ENCODE measurements around the gene ZNF385A. TPM values are rescaled to one million over a fixed set of nuclear protein-coding genes. Genes with fewer than 3 reads are reported as not detected.

Gene ZNF385A
- total RNA-seq, 1 experiment from 2014 or later = 5.7 TPM

- no peak overlapping the region for H3K4ac ChIP-seq (ENCODE audit: low read depth, low read length)
- WGBS (ENCODE audit: extremely low coverage, insufficient read length, low lambda C conversion rate) = no CpG with 5 or more reads among the region's 7 CpGs
- no peak overlapping the region for H2BK15ac ChIP-seq (ENCODE audit: low read depth, low read length)
- H3K27me3 Mint-ChIP-seq (ENCODE audit: low read depth) = no peaks in the 10 kb centered on the region
- no peaks in the 10 kb centered on the region for H3K9me3 Mint-ChIP-seq
- H2BK5ac ChIP-seq (ENCODE audit: insufficient read length, low read length) = no peak overlapping the region
- H3K56ac ChIP-seq (ENCODE audit: insufficient read length, low read depth, low read length) = no peak overlapping the region
- H2BK120ac ChIP-seq (ENCODE audit: low read depth, low read length, poor library complexity, severe bottlenecking) = no peak overlapping the region
- H3K4me1 Mint-ChIP-seq = peaks cover 2 to 3% of the 10 kb centered on the region in 2 experiments; a peak in 2 of 4 replicates
- H3K23ac ChIP-seq (ENCODE audit: insufficient read length, low read depth, low read length) = no peak overlapping the region
- no peak overlapping the region; a peak in 1 of 7 replicates for H3K27ac Mint-ChIP-seq
- no peak overlapping the region for H2AK5ac ChIP-seq (ENCODE audit: insufficient read length, low read length)
- no peak for TF ChIP-seq CTCF (conservative IDR thresholded peaks at IDR 0.05)
- H4K8ac ChIP-seq (replicated peaks; ENCODE audit: insufficient read length, low read depth, low read length) = no peak overlapping the region
- DNase-seq = no peak
- no peaks in the 10 kb centered on the region for H3K4me1 ChIP-seq (ENCODE audit: insufficient read depth, low read length)
- no peak overlapping the region for H3K14ac ChIP-seq (ENCODE audit: insufficient read depth, low read length)
- no peak overlapping the region for H2BK12ac ChIP-seq (ENCODE audit: insufficient read length, low read depth, low read length)
- H3K9ac ChIP-seq (ENCODE audit: extremely low read depth, insufficient read length, low read length) = no peak overlapping the region
- H3K4me2 ChIP-seq (ENCODE audit: insufficient read depth, insufficient read length, low read length) = no peak overlapping the region
- no peak overlapping the region for H2AFZ ChIP-seq (ENCODE audit: low read length)
- no peak overlapping the region for H4K5ac ChIP-seq (ENCODE audit: insufficient read length, low read depth, low read length)
- H3K36me3 Mint-ChIP-seq (ENCODE audit: insufficient read depth in 1 of 3, low read depth in 3 of 3) = peaks cover 25 to 49% (median 39%) of the 10 kb centered on the region in 3 experiments; a peak in 6 of 7 replicates
- no peaks in the 10 kb centered on the region for H4K20me1 ChIP-seq (ENCODE audit: control insufficient read depth, insufficient read depth, insufficient read length)
- no peak overlapping the region for H4K91ac ChIP-seq (ENCODE audit: insufficient read length, low read depth, low read length)
- no peak overlapping the region for H3K27ac ChIP-seq (ENCODE audit: insufficient read length, low read depth, low read length)
- H2BK20ac ChIP-seq (ENCODE audit: low read depth, low read length, poor library complexity, severe bottlenecking) = no peak overlapping the region
- no peak overlapping the region for H3K18ac ChIP-seq (ENCODE audit: insufficient read length, low read depth, low read length)
- H3T11ph ChIP-seq (ENCODE audit: low read length) = no peak overlapping the region
- no peaks in the 10 kb centered on the region for H3K79me1 ChIP-seq (ENCODE audit: insufficient read depth, low read depth, low read length, poor library complexity, severe bottlenecking)
- H3K79me2 ChIP-seq (ENCODE audit: insufficient read depth, low read length) = no peaks in the 10 kb centered on the region
- no peaks in the 10 kb centered on the region for H3K23me2 ChIP-seq (ENCODE audit: insufficient read length, low read depth, low read length, poor library complexity, severe bottlenecking)
- no peaks in the 10 kb centered on the region for H3K27me3 ChIP-seq (ENCODE audit: insufficient read depth, low read length)
- no peaks in the 10 kb centered on the region for H3K9me3 ChIP-seq (ENCODE audit: control insufficient read depth, low read depth, low read length)
- H3K4me3 Mint-ChIP-seq = no peak overlapping the region
These were observed 43.7 kb downstream of the ZNF385A start for GRCh38 chr12:54340846-54341245.
